GM23338 (cell line): ENCODE data around the gene UCN3.

Source experiments
- ZNF114 ChIP-seq: fragments of 250-450 bp; sonication (Bioruptor Pico); IDR thresholded peaks from 2 replicates; pipeline ENCODE4 v1.5.0; 2020; ENCODE audit warnings: mild to moderate bottlenecking, moderate library complexity
- TF ChIP-seq, protein P1 (sequence below), 2 experiments: fragments of 200-600 bp in 1 of 2; sonication (generic) in 1 of 2; conservative IDR thresholded peaks; 2 replicates each; pipeline versions ENCODE4 v1.5.1 to v1.6.1; 2016 to 2017; ENCODE audit warnings: antibody characterized with exemption in 2 of 2, low read depth in 2 of 2, mild to moderate bottlenecking in 2 of 2, moderate library complexity in 1 of 2

DNA sequence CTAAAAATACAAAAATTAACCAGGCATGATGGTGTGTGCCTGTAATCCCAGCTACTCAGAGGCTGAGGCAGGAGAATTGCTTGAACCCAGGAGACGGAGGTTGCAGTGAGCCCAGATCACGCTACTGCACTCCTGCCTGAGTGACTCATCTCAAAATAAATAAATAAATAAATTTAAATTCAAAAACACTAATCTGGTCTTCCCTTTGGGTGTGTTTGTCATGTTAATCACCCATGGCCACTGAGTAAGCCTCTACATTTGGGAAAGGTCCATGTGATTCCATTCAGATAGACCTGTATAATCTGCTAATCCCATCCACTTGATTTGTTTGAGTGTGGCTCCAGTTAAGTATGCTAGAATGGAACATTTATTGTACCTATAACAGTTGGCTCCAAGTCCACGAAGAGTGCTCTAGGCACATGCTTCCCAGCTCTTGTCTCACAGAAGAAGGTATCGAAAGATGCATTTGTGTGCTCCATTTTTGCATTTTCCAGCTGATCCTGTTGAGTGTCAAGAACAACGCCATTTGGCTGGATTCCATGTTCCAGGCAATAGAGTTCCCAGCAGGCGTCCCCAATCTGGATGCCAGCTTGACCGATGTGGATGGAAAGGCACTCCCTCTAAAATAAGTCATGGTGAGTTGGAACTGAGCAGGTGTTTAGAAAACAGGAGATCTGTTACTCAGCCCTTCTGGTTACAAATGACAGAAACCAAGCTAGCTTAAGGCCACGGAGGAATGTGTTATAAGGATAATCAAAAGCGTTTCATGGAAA is 35.9 kb downstream of the UCN3 start:
- TF ChIP-seq, protein P1, sequence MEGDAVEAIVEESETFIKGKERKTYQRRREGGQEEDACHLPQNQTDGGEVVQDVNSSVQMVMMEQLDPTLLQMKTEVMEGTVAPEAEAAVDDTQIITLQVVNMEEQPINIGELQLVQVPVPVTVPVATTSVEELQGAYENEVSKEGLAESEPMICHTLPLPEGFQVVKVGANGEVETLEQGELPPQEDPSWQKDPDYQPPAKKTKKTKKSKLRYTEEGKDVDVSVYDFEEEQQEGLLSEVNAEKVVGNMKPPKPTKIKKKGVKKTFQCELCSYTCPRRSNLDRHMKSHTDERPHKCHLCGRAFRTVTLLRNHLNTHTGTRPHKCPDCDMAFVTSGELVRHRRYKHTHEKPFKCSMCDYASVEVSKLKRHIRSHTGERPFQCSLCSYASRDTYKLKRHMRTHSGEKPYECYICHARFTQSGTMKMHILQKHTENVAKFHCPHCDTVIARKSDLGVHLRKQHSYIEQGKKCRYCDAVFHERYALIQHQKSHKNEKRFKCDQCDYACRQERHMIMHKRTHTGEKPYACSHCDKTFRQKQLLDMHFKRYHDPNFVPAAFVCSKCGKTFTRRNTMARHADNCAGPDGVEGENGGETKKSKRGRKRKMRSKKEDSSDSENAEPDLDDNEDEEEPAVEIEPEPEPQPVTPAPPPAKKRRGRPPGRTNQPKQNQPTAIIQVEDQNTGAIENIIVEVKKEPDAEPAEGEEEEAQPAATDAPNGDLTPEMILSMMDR (conservative IDR thresholded peaks at IDR 0.05; ENCODE audit: low read depth in 2 of 2) = no peak
- no peak for TF ChIP-seq ZNF114 (CRISPR knock-in tag)
